H9 (cell line): ENCODE measurements around the gene ERICH2. TPM values are rescaled to one million over a fixed set of nuclear protein-coding genes. Genes with fewer than 3 reads are reported as not detected.

Experiments
- DNase-seq: peaks from one replicate; pipeline ENCODE4 v3.0.0-alpha.2; 2017
- H2AFZ ChIP-seq: one replicate; pipeline ENCODE4 v1.6.1; 2013; ENCODE audit warnings: mild to moderate bottlenecking, low read length, control low read depth, moderate library complexity
- H2AK5ac ChIP-seq: 2 replicates; pipeline ENCODE4 v1.6.1; 2013; ENCODE audit warnings: low read length, control low read depth, mixed read lengths; ENCODE audit not compliant: insufficient read length
- H2BK120ac ChIP-seq: one replicate; pipeline ENCODE4 v1.6.1; 2013; ENCODE audit warnings: low read depth, mild to moderate bottlenecking, low read length, control low read depth, inconsistent platforms; ENCODE audit not compliant: poor library complexity, severe bottlenecking
- H2BK12ac ChIP-seq: 2 replicates; pipeline ENCODE4 v1.6.1; 2013; ENCODE audit warnings: low read length, control low read depth, mixed read lengths, low read depth; ENCODE audit not compliant: insufficient read length
- H2BK15ac ChIP-seq: 2 replicates; pipeline ENCODE4 v1.6.1; 2013; ENCODE audit warnings: low read depth, low read length, control low read depth
- H2BK20ac ChIP-seq: one replicate; pipeline ENCODE4 v1.6.1; 2013; ENCODE audit warnings: low read depth, mild to moderate bottlenecking, low read length, control low read depth, inconsistent platforms; ENCODE audit not compliant: poor library complexity, severe bottlenecking
- H2BK5ac ChIP-seq: 2 replicates; pipeline ENCODE4 v1.6.1; 2013; ENCODE audit warnings: low read length, control low read depth, mixed read lengths; ENCODE audit not compliant: insufficient read length
- H3K14ac ChIP-seq: 2 replicates; pipeline ENCODE4 v1.6.1; 2013; ENCODE audit warnings: low read length, control low read depth; ENCODE audit not compliant: insufficient read depth
- H3K18ac ChIP-seq: 2 replicates; pipeline ENCODE4 v1.6.1; 2013; ENCODE audit warnings: low read depth, mild to moderate bottlenecking, mixed read lengths, low read length, control low read depth; ENCODE audit not compliant: insufficient read length
- H3K23ac ChIP-seq: 2 replicates; pipeline ENCODE4 v1.6.1; 2013; ENCODE audit warnings: low read length, control low read depth, mixed read lengths, low read depth; ENCODE audit not compliant: insufficient read length
- H3K23me2 ChIP-seq: 2 replicates; pipeline ENCODE4 v1.6.1; 2013; ENCODE audit warnings: low read depth, mild to moderate bottlenecking, mixed read lengths, low read length, control low read depth; ENCODE audit not compliant: insufficient read length, poor library complexity, severe bottlenecking
- H3K27ac ChIP-seq: 2 replicates; pipeline ENCODE4 v1.5.1; 2013; ENCODE audit warnings: low read length, control low read depth, mixed read lengths, low read depth; ENCODE audit not compliant: insufficient read length
- H3K27me3 ChIP-seq: 2 replicates; pipeline ENCODE4 v1.6.1; 2013; ENCODE audit warnings: low read length, control low read depth, inconsistent platforms; ENCODE audit not compliant: insufficient read depth
- H3K4ac ChIP-seq: 2 replicates; pipeline ENCODE4 v1.6.1; 2013; ENCODE audit warnings: low read depth, mild to moderate bottlenecking, control low read depth, inconsistent platforms, low read length, moderate library complexity
- H3K4me1 ChIP-seq: 2 replicates; pipeline ENCODE4 v1.6.1; 2013; ENCODE audit warnings: low read length, control low read depth, inconsistent platforms; ENCODE audit not compliant: insufficient read depth
- H3K4me2 ChIP-seq: 2 replicates; pipeline ENCODE4 v1.6.1; 2013; ENCODE audit warnings: low read length, control low read depth, mixed read lengths; ENCODE audit not compliant: insufficient read length, insufficient read depth
- H3K56ac ChIP-seq: 2 replicates; pipeline ENCODE4 v1.6.1; 2013; ENCODE audit warnings: low read depth, mild to moderate bottlenecking, mixed read lengths, low read length, control low read depth; ENCODE audit not compliant: insufficient read length
- H3K79me1 ChIP-seq: 2 replicates; pipeline ENCODE4 v1.6.1; 2013; ENCODE audit warnings: low read depth, mild to moderate bottlenecking, moderate library complexity, low read length, control low read depth, inconsistent platforms; ENCODE audit not compliant: insufficient read depth, poor library complexity, severe bottlenecking
- H3K79me2 ChIP-seq: 2 replicates; pipeline ENCODE4 v1.6.1; 2013; ENCODE audit warnings: low read length, control low read depth, inconsistent platforms; ENCODE audit not compliant: insufficient read depth
- H3K9ac ChIP-seq: 2 replicates; pipeline ENCODE4 v1.6.1; 2013; ENCODE audit warnings: low read length, control low read depth, mixed read lengths; ENCODE audit not compliant: insufficient read length; ENCODE audit errors: extremely low read depth
- H3K9me3 ChIP-seq: one replicate; pipeline ENCODE4 v1.6.1; 2013; ENCODE audit warnings: low read depth, low read length, inconsistent platforms; ENCODE audit not compliant: control insufficient read depth
- H3T11ph ChIP-seq: one replicate; pipeline ENCODE4 v1.6.1; 2013; ENCODE audit warnings: mild to moderate bottlenecking, low read length, control low read depth, inconsistent platforms
- H4K20me1 ChIP-seq: one replicate; pipeline ENCODE4 v1.6.1; 2013; ENCODE audit not compliant: control insufficient read depth, insufficient read length, insufficient read depth
- H4K5ac ChIP-seq: 2 replicates; pipeline ENCODE4 v1.6.1; 2013; ENCODE audit warnings: low read depth, mild to moderate bottlenecking, mixed read lengths, low read length, control low read depth; ENCODE audit not compliant: insufficient read length
- H4K8ac ChIP-seq: replicated peaks from 2 replicates; pipeline ENCODE4 v1.6.1; 2013; ENCODE audit warnings: low read length, control low read depth, mixed read lengths, low read depth; ENCODE audit not compliant: insufficient read length
- H4K91ac ChIP-seq: 2 replicates; pipeline ENCODE4 v1.6.1; 2013; ENCODE audit warnings: low read depth, mild to moderate bottlenecking, moderate library complexity, mixed read lengths, low read length, control low read depth; ENCODE audit not compliant: insufficient read length
- H3K27ac Mint-ChIP-seq, 3 experiments: 2 replicates in 2 of 3; 3 replicates in 1 of 3; pipeline ENCODE4 v1.8.0; 2020 to 2021; ENCODE audit warnings: mixed read lengths in 3 of 3, mild to moderate bottlenecking in 1 of 3, moderate library complexity in 1 of 3
- H3K27me3 Mint-ChIP-seq: 2 replicates; pipeline ENCODE4 v1.8.0; 2021; ENCODE audit warnings: low read depth, mild to moderate bottlenecking, moderate library complexity, mixed read lengths
- H3K36me3 Mint-ChIP-seq, 3 experiments: 2 replicates in 2 of 3; 3 replicates in 1 of 3; pipeline ENCODE4 v1.8.0; 2020 to 2021; ENCODE audit warnings: low read depth in 3 of 3, mixed read lengths in 3 of 3; ENCODE audit not compliant: insufficient read depth in 1 of 3
- H3K4me1 Mint-ChIP-seq, 2 experiments: 2 replicates each; pipeline ENCODE4 v1.8.0; 2020; ENCODE audit warnings: mixed read lengths in 2 of 2
- H3K4me3 Mint-ChIP-seq, 2 experiments: 2 replicates in 1 of 2; 3 replicates in 1 of 2; pipeline ENCODE4 v1.8.0; 2020 to 2021; ENCODE audit warnings: mild to moderate bottlenecking in 2 of 2, mixed read lengths in 2 of 2, moderate library complexity in 1 of 2
- H3K9me3 Mint-ChIP-seq, 2 experiments: 2 replicates in 1 of 2; 3 replicates in 1 of 2; pipeline ENCODE4 v1.8.0; 2020; ENCODE audit warnings: mild to moderate bottlenecking in 2 of 2, mixed read lengths in 2 of 2, moderate library complexity in 1 of 2
- CTCF ChIP-seq: fragments of 200-600 bp; sonication (generic); conservative IDR thresholded peaks from 3 replicates; pipeline ENCODE4 v1.8.0; 2021; ENCODE audit warnings: antibody characterized with exemption, mild to moderate bottlenecking
- WGBS: extraction: QIAGEN DNeasy Blood & Tissue Kit; methylation state at CpG from one replicate; pipeline ENCODE4 v1.1.7; 2013; ENCODE audit warnings: missing lambda C conversion rate, low lambda C conversion rate, mixed read lengths; ENCODE audit not compliant: insufficient read length; ENCODE audit errors: extremely low coverage; 5-methylcytosine and 5-hydroxymethylcytosine counted together
- total RNA-seq: library from RNA; stranded (reverse); gene quantifications from 2 replicates; pipeline ENCODE4 v1.2.1, GENCODE V29; 2021

ERICH2 gene
- total RNA-seq, 1 experiment from 2014 or later, result 1.2 TPM

GRCh38 chr2:170736628-170737027 lies 33.5 kb upstream of the ERICH2 start:
- H3K27ac Mint-ChIP-seq, result no peak overlapping the region
- Histone ChIP-seq H2BK120ac (no peak overlapping the region), H2BK5ac (no peak overlapping the region), H3K14ac (no peak overlapping the region), H4K5ac (no peak overlapping the region), H3K4ac (no peak overlapping the region), H2BK12ac (no peak overlapping the region), H3K56ac (no peak overlapping the region), H2AFZ (no peak overlapping the region), H3T11ph (no peak overlapping the region), H3K27ac (no peak overlapping the region), H3K9ac (no peak overlapping the region), H3K4me2 (no peak overlapping the region), H2AK5ac (no peak overlapping the region), H4K8ac (no peak overlapping the region), H4K91ac (no peak overlapping the region), H4K20me1 (no peaks in the 10 kb centered on the region), H2BK15ac (no peak overlapping the region), H3K18ac (no peak overlapping the region), H3K79me2 (no peaks in the 10 kb centered on the region), H3K23me2 (no peaks in the 10 kb centered on the region), H2BK20ac (no peak overlapping the region), H3K9me3 (no peaks in the 10 kb centered on the region), H3K4me1 (no peaks in the 10 kb centered on the region), H3K27me3 (no peaks in the 10 kb centered on the region), H3K23ac (no peak overlapping the region), H3K79me1 (no peaks in the 10 kb centered on the region)
- no peak for TF ChIP-seq CTCF
- H3K9me3 Mint-ChIP-seq, result peaks cover 3% of the 10 kb centered on the region in 2 experiments; a peak in 3 of 5 replicates
- no peak overlapping the region for H3K4me3 Mint-ChIP-seq
- peaks cover 0 to 4% (median 2%) of the 10 kb centered on the region in 3 experiments; a peak in 2 of 7 replicates for H3K36me3 Mint-ChIP-seq
- DNase-seq, result no peak
- peaks cover 0 to 3% of the 10 kb centered on the region in 2 experiments; a peak in 1 of 4 replicates for H3K4me1 Mint-ChIP-seq
- H3K27me3 Mint-ChIP-seq, result peaks cover 4% of the 10 kb centered on the region
- WGBS, result no CpG with 5 or more reads among the region's 1 CpG
